AG04449 (cell line): ENCODE data around the gene FRMPD4.

Experiments
- CTCF ChIA-PET: fragments of 350-600 bp; formaldehyde crosslinking; extraction: SDS; loops from one replicate; lab custom pipeline; 2021; ENCODE audit warnings: antibody characterized with exemption; lab: Yijun Ruan, JAX
- POLR2A ChIA-PET: fragments of 400-600, 350-600 bp; formaldehyde crosslinking; extraction: SDS; loops from one replicate; lab custom pipeline; 2020; ENCODE audit warnings: antibody characterized with exemption, inconsistent platforms; lab: Yijun Ruan, JAX
- DNase-seq: peaks from one replicate; pipeline ENCODE4 v3.0.0-alpha.2; 2010; ENCODE audit warnings: low read depth, low spot score
- H3K4me3 ChIP-seq: 2 replicates; pipeline ENCODE4 v1.5.1; 2011; ENCODE audit warnings: low read depth, mild to moderate bottlenecking, control low read depth, low read length
- CTCF ChIP-seq: IDR thresholded peaks from one replicate; pipeline ENCODE4 v1.5.1; 2011; ENCODE audit warnings: mild to moderate bottlenecking, moderate library complexity, low read length, control low read depth, inconsistent platforms; ENCODE audit not compliant: insufficient read depth; ENCODE audit errors: missing control alignments

Gene FRMPD4

GRCh38 chrX:12611471-12611870, 473.2 kb downstream of the FRMPD4 start:
- ChIA-PET POLR2A (no interaction called here), CTCF (no interaction called here)
- DNase-seq: no peak
- no peak overlapping the region for H3K4me3 ChIP-seq
- no peak for TF ChIP-seq CTCF

- DNase-seq: no peak
- H3K4me3 ChIP-seq: no peak overlapping the region
- TF ChIP-seq CTCF: no peak
- POLR2A ChIA-PET: no interaction called here
- CTCF ChIA-PET: no interaction called here
Observed at GRCh38 chrX:12614266-12614665, 476.0 kb downstream of the FRMPD4 start.

- DNase-seq: no peak
- POLR2A ChIA-PET: no interaction called here
- CTCF ChIA-PET: no interaction called here
- no peak for TF ChIP-seq CTCF
- H3K4me3 ChIP-seq: no peak overlapping the region
Observed at GRCh38 chrX:12615061-12615460, 476.8 kb downstream of the FRMPD4 start.

GRCh38 chrX:12617241-12617640, 479.0 kb downstream of the FRMPD4 start:
- CTCF ChIA-PET: no interaction called here
- POLR2A ChIA-PET: interaction anchor here (0.5 kb wide), 1 partner anchor 1735 kb away, joined by 3 read pairs; no protein-coding TSS in a partner anchor
- no peak overlapping the region for H3K4me3 ChIP-seq
- TF ChIP-seq CTCF: no peak
- no peak for DNase-seq

- POLR2A ChIA-PET: no interaction called here
- no peak for TF ChIP-seq CTCF
- H3K4me3 ChIP-seq: no peak overlapping the region
- CTCF ChIA-PET: no interaction called here
- no peak for DNase-seq
Observed at GRCh38 chrX:12647230-12647629, 509.0 kb downstream of the FRMPD4 start.

- no peak overlapping the region for H3K4me3 ChIP-seq
- no peak for TF ChIP-seq CTCF
- CTCF ChIA-PET: no interaction called here
- DNase-seq: no peak
- POLR2A ChIA-PET: no interaction called here
Observed at GRCh38 chrX:12648995-12649394, 510.7 kb downstream of the FRMPD4 start.

GRCh38 chrX:12657433-12657832, 519.2 kb downstream of the FRMPD4 start:
- no peak for DNase-seq
- CTCF ChIA-PET: no interaction called here
- POLR2A ChIA-PET: no interaction called here
- no peak overlapping the region for H3K4me3 ChIP-seq
- no peak for TF ChIP-seq CTCF
